GM19324 (cell line): Measurements from ENCODE around the gene FBXO15.

Experiments used
- ATAC-seq: cut with Tn5 transposase; IDR thresholded peaks from one replicate; pipeline ENCODE4 v1.9.1; 2021; ENCODE audit warnings: mild to moderate bottlenecking, moderate library complexity; ENCODE audit not compliant: unreplicated experiment, low FRiP score

Gene FBXO15

GRCh38 chr18:74147779-74148542 lies at the start of gene FBXO15, which contains the start of gene TIMM21:
Gene FBXO15, minus strand, starts transcription at chr18:74147834. Its CDS starts 49 bp downstream, at chr18:74147785.
Gene TIMM21, plus strand, starts transcription at chr18:74148523. Its CDS starts 286 bp downstream, at chr18:74148809.
- peak; percentile 95 for ATAC-seq

- peak; percentile 72 for ATAC-seq
Measured at GRCh38 chr18:74196220-74197119, 48.8 kb upstream of the FBXO15 start.

GRCh38 chr18:74194691-74195090 lies 47.1 kb upstream of the FBXO15 start:
- no peak for ATAC-seq

- no peak for ATAC-seq
Measured at GRCh38 chr18:74191577-74191976, 43.9 kb upstream of the FBXO15 start.

- ATAC-seq: no peak
Measured at GRCh38 chr18:74190086-74190485, 42.5 kb upstream of the FBXO15 start.

- ATAC-seq: no peak
Measured at GRCh38 chr18:74186661-74187060, 39.0 kb upstream of the FBXO15 start.

GRCh38 chr18:74185860-74186259 lies 38.2 kb upstream of the FBXO15 start:
- ATAC-seq: no peak

GRCh38 chr18:74184875-74185274 lies 37.2 kb upstream of the FBXO15 start:
- no peak for ATAC-seq

- no peak for ATAC-seq
Measured at GRCh38 chr18:74183130-74183529, 35.5 kb upstream of the FBXO15 start.

GRCh38 chr18:74182335-74182734 lies 34.7 kb upstream of the FBXO15 start:
- ATAC-seq: no peak

- ATAC-seq: no peak
Measured at GRCh38 chr18:74179623-74180199, 32.1 kb upstream of the FBXO15 start.

- ATAC-seq: no peak
Measured at GRCh38 chr18:74178884-74179283, 31.2 kb upstream of the FBXO15 start.

- ATAC-seq: no peak
Measured at GRCh38 chr18:74175658-74176057, 28.0 kb upstream of the FBXO15 start.

- ATAC-seq: no peak
Measured at GRCh38 chr18:74173434-74173750, 25.8 kb upstream of the FBXO15 start.

GRCh38 chr18:74172697-74173433 lies 25.2 kb upstream of the FBXO15 start:
- ATAC-seq: no peak

- ATAC-seq: peak; percentile 96
Measured at GRCh38 chr18:74171910-74172606, 24.4 kb upstream of the FBXO15 start.

GRCh38 chr18:74166386-74166785 lies 18.8 kb upstream of the FBXO15 start:
- ATAC-seq: no peak

- peak; percentile 69 for ATAC-seq
Measured at GRCh38 chr18:74163019-74163660, 15.5 kb upstream of the FBXO15 start.

GRCh38 chr18:74155276-74155675 lies 7.6 kb upstream of the FBXO15 start:
- no peak for ATAC-seq
